HG02870 (cell line): Measurements from ENCODE around the gene TEPSIN.

Source experiments
- ATAC-seq: cut with Tn5 transposase; IDR thresholded peaks from one replicate; pipeline ENCODE4 v1.9.1; 2021; ENCODE audit warnings: mild to moderate bottlenecking, moderate library complexity; ENCODE audit not compliant: unreplicated experiment

TEPSIN gene

GRCh38 chr17:81200695-81201580 lies 37.9 kb downstream of the TEPSIN start:
- no peak for ATAC-seq

- no peak for ATAC-seq
Measured at GRCh38 chr17:81200201-81200600, 38.7 kb downstream of the TEPSIN start.

GRCh38 chr17:81199482-81199830 lies 39.4 kb downstream of the TEPSIN start:
- no peak for ATAC-seq

GRCh38 chr17:81198826-81199481 lies 39.9 kb downstream of the TEPSIN start:
- no peak for ATAC-seq

GRCh38 chr17:81197831-81198490 lies 40.9 kb downstream of the TEPSIN start:
- no peak for ATAC-seq

GRCh38 chr17:81197409-81197795 lies 41.5 kb downstream of the TEPSIN start:
- ATAC-seq, result no peak

- no peak for ATAC-seq
Measured at GRCh38 chr17:81196505-81197408, 42.1 kb downstream of the TEPSIN start.

GRCh38 chr17:81195941-81196495 lies 42.8 kb downstream of the TEPSIN start:
- ATAC-seq, result no peak

- no peak for ATAC-seq
Measured at GRCh38 chr17:81194941-81195901, 43.6 kb downstream of the TEPSIN start.

GRCh38 chr17:81194225-81194760 lies 44.6 kb downstream of the TEPSIN start:
- no peak for ATAC-seq

GRCh38 chr17:81193470-81194224 lies 45.2 kb downstream of the TEPSIN start:
- no peak for ATAC-seq

- no peak for ATAC-seq
Measured at GRCh38 chr17:81193051-81193410, 45.8 kb downstream of the TEPSIN start.

- no peak for ATAC-seq
Measured at GRCh38 chr17:81192386-81193050, 46.3 kb downstream of the TEPSIN start.

- no peak for ATAC-seq
Measured at GRCh38 chr17:81191646-81192045, 47.2 kb downstream of the TEPSIN start.

GRCh38 chr17:81191116-81191515 lies 47.7 kb downstream of the TEPSIN start:
- ATAC-seq, result no peak

- ATAC-seq, result no peak
Measured at GRCh38 chr17:81190591-81190990, 48.3 kb downstream of the TEPSIN start.

- no peak for ATAC-seq
Measured at GRCh38 chr17:81189670-81190530, 49.0 kb downstream of the TEPSIN start.
